Subcutaneous adipose tissue (tissue), 4 donors: ENCODE results near the gene LRRC7. TPM values are rescaled to one million over a fixed set of nuclear protein-coding genes. Genes with fewer than 3 reads are reported as not detected.

Source experiments
- total RNA-seq, 4 donors: library from RNA; depleted of rRNA; stranded (reverse); fragments of >200 nt; gene quantifications; one replicate each; pipeline ENCODE4 v1.1.0, GENCODE V29; 2016
- TF ChIP-seq, protein P1 (sequence below): fragments of 450-650 bp; IDR thresholded peaks from one replicate; pipeline ENCODE4 v1.5.1; 2016; ENCODE audit warnings: low read depth, mild to moderate bottlenecking, control low read depth, antibody characterized with exemption, moderate library complexity

Gene LRRC7
- total RNA-seq, 4 donors from 2014 or later = not detected

GRCh38 chr1:70150444-70150843 lies 582.7 kb downstream of the LRRC7 start:
- TF ChIP-seq, protein P1, sequence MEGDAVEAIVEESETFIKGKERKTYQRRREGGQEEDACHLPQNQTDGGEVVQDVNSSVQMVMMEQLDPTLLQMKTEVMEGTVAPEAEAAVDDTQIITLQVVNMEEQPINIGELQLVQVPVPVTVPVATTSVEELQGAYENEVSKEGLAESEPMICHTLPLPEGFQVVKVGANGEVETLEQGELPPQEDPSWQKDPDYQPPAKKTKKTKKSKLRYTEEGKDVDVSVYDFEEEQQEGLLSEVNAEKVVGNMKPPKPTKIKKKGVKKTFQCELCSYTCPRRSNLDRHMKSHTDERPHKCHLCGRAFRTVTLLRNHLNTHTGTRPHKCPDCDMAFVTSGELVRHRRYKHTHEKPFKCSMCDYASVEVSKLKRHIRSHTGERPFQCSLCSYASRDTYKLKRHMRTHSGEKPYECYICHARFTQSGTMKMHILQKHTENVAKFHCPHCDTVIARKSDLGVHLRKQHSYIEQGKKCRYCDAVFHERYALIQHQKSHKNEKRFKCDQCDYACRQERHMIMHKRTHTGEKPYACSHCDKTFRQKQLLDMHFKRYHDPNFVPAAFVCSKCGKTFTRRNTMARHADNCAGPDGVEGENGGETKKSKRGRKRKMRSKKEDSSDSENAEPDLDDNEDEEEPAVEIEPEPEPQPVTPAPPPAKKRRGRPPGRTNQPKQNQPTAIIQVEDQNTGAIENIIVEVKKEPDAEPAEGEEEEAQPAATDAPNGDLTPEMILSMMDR = no peak

DNA sequence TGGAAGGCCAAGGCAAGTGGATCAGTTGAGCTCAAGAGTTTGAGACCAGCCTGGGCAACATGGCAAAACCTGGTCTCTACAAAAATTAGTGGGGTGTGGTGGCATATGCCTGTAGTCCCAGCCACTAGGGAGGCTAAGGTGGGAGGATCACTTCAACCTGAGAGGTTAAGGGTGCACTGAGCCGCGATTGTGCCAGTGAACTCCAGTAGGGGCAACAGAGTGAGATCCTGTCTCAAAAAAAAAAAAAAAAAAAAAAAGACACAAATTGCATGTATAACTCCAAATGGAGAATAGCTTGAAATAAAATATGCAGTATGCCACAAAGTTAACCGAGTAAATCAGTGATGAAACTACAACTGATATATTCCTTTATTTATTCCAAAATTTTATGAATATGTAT lies 586.0 kb downstream of the LRRC7 start:
- TF ChIP-seq, protein P1 = no peak

GRCh38 chr1:70156529-70157120 lies 588.9 kb downstream of the LRRC7 start:
- TF ChIP-seq, protein P1 = no peak

DNA sequence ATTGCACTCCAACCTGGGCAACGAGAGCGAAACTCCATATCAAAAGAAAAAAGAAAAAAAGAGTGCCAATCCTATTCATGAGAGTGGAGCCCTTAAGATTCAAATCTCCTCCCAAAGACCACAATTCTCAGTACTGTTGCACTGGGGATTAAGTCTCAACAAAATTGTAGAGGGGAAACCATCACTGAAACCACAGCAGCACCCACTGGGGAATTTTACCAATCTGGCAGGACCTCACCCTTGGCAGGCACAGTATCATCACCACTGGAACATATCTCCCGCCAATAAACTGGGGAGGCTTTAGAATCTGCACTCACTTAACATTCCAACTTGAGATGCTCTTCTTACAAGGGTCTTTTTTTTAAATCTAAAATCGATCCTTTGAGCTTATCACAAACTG lies 596.6 kb downstream of the LRRC7 start:
- TF ChIP-seq, protein P1 = no peak

GRCh38 chr1:70168283-70168682 lies 600.6 kb downstream of the LRRC7 start:
- TF ChIP-seq, protein P1 = no peak

DNA sequence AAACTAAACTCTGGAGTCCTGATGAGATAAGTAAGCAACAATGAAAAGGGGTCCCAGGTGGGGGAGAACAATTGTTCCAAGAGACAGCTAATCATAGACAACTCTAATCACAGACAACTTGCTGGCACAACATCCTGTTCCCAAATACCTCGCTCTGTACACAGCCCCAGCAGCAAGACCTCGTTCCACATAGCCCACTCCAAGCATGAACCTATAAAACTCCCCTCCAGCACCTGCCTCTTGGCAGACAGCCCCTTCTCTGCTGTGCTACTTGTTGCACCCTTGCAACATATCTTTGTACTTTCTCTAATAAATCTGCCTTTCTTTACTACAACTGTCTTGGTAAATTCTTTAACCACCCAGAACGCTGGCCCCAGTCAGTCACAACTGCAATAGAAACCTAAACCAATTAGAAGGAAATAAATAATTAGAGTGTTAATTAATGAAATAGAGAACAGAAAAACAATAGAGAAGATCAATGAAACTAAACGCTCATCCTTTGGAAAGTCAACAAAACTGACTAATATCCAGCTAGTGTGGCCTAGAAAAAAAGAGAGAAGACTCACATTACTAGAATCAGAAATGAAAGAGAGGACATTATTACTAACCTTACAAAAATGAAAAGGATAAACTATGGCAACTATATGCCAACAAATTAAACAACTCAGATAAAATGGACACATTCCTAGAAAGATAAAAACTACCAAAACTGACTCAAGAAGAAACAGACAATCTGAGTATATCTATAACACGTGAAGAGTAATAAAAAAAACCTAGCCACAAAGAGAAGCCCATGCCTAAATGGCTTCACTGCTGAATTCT lies 601.5 kb downstream of the LRRC7 start:
- TF ChIP-seq, protein P1 = no peak

DNA sequence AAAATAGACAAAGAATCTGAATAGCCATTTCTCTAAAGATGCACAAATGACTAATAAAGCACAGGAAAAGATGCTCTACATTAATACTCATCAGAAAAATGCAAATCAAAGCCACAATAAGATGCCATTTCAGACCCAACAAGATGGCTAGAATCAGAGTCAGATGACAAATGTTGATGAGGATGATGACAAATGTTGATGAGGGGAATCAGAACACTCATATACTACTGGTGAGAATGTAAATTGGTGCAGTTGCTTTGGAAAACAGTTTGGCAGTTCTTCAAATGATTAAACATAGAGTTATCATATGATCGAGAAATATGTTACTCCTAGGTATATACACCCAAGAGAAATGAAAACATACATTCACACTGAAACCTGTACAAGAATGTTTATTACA lies 603.8 kb downstream of the LRRC7 start:
- TF ChIP-seq, protein P1 = no peak
